ENCODE data around the gene ENTPD2.
A peak's percentile ranks its signal among the peaks of the same experiment; 100 is the strongest.

Gene ENTPD2

DNA sequence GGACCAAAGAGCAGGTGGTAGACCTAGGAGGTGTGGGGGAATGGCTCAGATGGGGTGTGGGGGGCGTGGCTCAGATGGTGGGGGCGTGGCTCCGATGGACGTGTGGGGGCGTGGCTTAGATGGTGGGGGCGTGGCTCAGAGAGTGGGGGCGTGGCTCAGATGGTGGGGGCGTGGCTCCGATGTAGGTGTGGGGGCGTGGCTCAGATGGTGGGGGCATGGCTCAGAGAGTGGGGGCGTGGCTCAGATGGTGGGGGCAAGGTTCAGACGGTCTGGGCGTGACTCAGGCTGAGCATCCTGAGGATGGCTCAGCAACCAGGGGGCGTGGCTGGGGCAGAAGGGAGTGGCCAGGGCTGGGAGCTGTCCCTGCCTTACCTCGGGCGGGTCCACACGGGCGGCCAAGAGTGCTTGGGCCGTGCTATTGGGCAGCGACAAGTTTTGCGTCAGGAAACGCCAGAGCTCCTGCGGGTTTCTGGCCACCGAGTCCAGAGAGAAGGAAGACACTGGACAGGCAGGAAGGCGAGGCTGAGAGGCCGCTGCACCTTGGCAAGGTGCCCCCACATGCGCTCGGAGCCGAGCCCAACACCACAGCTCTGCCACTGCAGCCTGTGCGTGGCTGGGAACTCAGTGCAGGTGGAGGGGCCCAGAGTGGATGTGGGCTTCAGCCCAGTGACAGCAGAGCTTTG, 31.7 kb downstream of the ENTPD2 start:
- TF ChIP-seq FOXA1 (IDR thresholded peaks at IDR 0.05): no peak
- TF ChIP-seq HDGF (IDR thresholded peaks at IDR 0.05; ENCODE audit: borderline replicate concordance): 0 out of 2 replicates have a peak, but pooled peaks have one; percentile 28
- CTCF ChIA-PET: interaction anchor here (1.2 to 1.9 kb wide), 2 partner anchors 14 to 74 kb away, joined by 5 read pairs; no protein-coding TSS in a partner anchor
- POLR2A ChIA-PET: interaction anchor here (1.2 kb wide), 1 partner anchor 29 kb away, joined by 3 read pairs; no protein-coding TSS in a partner anchor
- DNase-seq (ENCODE audit: extremely low spot score): peak; percentile 94

DNA sequence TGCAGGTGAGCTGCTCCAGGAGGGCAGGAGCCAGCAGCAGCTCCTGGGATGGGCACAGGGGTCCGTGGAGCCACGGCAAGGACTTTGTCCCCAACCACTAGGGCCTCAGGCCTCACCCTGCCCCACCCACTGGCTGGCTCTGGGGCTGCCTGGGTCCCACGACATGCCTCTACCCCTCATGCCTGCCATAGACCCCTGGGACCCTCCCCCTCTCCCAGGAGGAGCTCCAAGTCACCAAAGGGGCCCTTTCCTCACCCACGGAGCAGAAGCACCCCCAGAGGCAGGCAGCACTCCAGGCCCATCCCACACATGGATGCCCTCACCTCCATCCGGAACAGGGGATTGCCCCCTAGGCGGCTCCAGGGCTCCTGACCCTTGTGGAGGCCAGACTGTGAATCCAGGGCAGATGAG, 32.3 kb downstream of the ENTPD2 start:
- DNase-seq (ENCODE audit: extremely low spot score): no peak
- POLR2A ChIA-PET: interaction anchor here (1.2 kb wide), 1 partner anchor 65 kb away, joined by 3 read pairs; the partner anchor contains the start of gene MAN1B1
- CTCF ChIA-PET: interaction anchor here (1.8 kb wide), 1 partner anchor 8 kb away, joined by 6 read pairs; no protein-coding TSS in a partner anchor
- TF ChIP-seq HDGF (IDR thresholded peaks at IDR 0.05; ENCODE audit: borderline replicate concordance): no peak
- TF ChIP-seq SP1 (IDR thresholded peaks at IDR 0.05): no peak
- TF ChIP-seq BHLHE40 (IDR thresholded peaks at IDR 0.05; ENCODE audit: borderline replicate concordance): no peak
- no peak for TF ChIP-seq ZNF384 (IDR thresholded peaks at IDR 0.05)

DNA sequence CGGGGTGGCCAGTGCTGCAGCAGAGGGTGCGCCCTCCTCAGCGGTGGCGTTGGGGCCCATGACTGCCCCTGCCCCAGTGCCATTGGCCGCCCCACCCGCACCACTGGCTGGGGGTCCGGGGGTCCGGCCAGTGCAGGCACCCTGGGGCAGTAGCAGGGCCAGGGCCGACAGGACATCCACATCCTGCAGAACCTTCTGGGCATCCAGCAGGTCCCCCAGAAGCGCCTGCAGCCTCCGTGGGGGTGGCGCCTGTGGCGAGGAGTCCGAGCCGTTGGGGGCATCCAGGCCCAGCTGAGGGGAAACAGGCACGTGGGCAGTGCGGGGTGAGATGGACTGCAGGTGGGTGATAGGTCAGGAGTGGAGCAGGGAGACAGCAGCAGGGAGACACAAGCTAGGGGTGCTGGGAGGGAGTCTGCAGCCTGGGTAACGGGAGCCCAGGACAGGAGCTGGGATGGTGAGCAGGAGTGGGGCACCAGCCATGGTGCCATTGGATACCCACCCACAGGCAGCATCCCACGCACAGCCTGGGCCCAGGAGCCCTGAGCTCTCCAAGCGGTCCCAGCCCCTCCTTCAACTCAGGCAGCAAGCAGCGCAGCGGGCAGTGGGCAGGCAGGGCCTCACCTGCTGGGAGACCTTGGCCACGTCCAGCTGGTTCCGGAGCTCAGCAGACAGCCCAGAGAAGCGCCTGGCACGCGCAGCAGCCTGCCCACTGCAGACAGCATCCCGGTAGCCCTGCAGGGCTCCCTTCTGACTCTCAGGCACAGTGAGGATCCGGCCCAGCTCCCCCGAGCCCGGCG, 32.9 kb downstream of the ENTPD2 start:
- no peak for DNase-seq (ENCODE audit: extremely low spot score)
- ChIA-PET CTCF (interaction anchor here (0.8 to 1.8 kb wide), 2 partner anchors 8 to 14 kb away, joined by 3 to 6 read pairs; no protein-coding TSS in a partner anchor), POLR2A (interaction anchor here (1.2 kb wide), 1 partner anchor 66 kb away, joined by 3 read pairs; the partner anchor contains the start of gene MAN1B1)
- no peak for TF ChIP-seq ELF4 (IDR thresholded peaks at IDR 0.05)

DNA sequence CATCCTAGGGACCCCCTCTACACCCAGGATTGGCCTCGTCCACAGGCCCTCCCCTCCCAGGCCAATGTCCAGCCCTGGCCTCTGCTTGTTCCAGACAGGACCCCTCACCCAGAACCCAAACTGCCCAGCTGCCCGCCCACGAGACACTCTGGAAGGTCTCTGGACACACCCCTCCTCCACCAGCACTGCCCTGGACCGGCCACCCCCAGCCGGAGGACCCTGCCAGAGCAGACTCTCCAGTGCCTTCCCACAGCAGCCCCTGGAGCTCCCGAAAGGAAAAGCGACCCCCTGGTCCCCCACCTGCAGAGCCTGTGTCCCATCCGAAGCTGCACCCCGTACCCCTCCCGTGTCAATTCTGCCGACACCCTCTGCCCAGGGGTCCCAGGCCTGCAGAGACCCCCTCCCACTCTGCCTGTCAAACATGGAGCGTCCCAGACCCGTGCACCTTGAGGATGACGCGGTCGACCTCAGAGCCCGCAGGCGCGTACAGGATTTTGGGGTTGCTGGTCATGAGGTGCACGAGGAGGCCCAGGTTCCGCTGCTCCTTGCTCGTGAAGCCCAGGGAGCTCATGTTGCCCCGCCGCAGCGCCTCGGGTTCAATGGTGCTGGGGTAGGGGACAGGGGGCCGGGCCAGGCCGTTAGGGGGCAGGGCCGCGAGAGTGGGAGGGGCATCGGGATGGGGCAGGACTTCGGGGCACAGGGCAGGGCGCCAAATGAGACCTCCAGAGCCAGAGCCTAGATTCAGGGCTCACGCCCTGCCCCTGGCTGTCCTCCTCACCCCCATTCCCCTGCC, 33.8 kb downstream of the ENTPD2 start:
- ChIA-PET CTCF (interaction anchor here (0.8 to 1.8 kb wide), 2 partner anchors 9 to 15 kb away, joined by 3 to 6 read pairs; no protein-coding TSS in a partner anchor), POLR2A (interaction anchor here (1.2 kb wide), 1 partner anchor 66 kb away, joined by 3 read pairs; the partner anchor contains the start of gene MAN1B1)
- no peak for DNase-seq (ENCODE audit: extremely low spot score)
- TF ChIP-seq SUZ12 (IDR thresholded peaks at IDR 0.05) (no peak), NFRKB (IDR thresholded peaks at IDR 0.05) (no peak), L3MBTL2 (conservative IDR thresholded peaks at IDR 0.05) (no peak), BHLHE40 (IDR thresholded peaks at IDR 0.05; ENCODE audit: borderline replicate concordance) (no peak), TARDBP (IDR thresholded peaks at IDR 0.05) (no peak), CTBP1 (IDR thresholded peaks at IDR 0.05; ENCODE audit: borderline replicate concordance) (no peak), FOXA1 (IDR thresholded peaks at IDR 0.05) (no peak), FOXK2 (IDR thresholded peaks at IDR 0.05) (no peak)
- TF ChIP-seq, protein P1, sequence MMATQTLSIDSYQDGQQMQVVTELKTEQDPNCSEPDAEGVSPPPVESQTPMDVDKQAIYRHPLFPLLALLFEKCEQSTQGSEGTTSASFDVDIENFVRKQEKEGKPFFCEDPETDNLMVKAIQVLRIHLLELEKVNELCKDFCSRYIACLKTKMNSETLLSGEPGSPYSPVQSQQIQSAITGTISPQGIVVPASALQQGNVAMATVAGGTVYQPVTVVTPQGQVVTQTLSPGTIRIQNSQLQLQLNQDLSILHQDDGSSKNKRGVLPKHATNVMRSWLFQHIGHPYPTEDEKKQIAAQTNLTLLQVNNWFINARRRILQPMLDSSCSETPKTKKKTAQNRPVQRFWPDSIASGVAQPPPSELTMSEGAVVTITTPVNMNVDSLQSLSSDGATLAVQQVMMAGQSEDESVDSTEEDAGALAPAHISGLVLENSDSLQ (IDR thresholded peaks at IDR 0.05): no peak

DNA sequence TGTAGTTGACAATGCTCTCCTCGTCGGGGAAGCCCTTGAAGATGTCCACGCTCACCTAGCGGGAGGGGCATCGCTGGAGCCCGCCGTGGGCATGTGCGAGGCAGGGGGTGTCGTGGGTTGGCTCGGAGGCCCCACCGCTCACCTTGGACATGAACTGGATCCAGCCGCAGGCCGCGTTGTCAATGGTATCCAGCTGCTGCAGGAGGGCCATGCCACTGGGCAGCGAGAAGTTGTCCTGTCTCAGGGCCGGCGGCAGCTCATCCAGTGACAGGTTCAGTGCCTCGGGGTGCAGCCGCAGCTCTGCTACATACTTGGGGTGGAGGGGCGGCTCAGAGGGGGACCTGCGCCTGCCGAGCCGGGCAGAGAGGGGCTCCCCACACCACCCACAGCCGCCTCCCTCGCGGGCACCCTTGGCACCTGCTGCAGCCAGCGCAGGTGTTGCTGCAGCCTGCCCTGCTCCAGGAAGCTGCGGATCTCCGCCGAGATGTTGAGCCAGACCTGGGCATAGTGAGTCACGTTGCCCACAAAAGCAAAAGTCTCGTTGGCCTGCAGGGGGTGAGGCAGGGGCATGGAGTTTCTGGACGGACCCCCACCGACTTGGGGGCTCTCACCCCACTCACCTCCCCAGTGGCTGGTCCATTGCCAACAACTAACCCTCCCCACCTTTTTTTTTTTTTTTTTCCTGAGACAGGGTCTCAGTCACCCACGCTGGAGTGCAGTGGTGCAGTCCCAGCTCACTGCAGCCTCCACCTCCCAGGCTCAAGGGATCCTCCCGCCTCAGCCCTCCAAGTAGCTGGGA, 34.9 kb downstream of the ENTPD2 start:
- CTCF ChIA-PET: interaction anchor here (1.8 kb wide), 1 partner anchor 10 kb away, joined by 7 read pairs; no protein-coding TSS in a partner anchor
- POLR2A ChIA-PET: no interaction called here
- no peak for DNase-seq (ENCODE audit: extremely low spot score)
- TF ChIP-seq FOXA1 (IDR thresholded peaks at IDR 0.05) (no peak), ZNF384 (IDR thresholded peaks at IDR 0.05) (no peak), L3MBTL2 (conservative IDR thresholded peaks at IDR 0.05) (no peak), TARDBP (IDR thresholded peaks at IDR 0.05) (no peak), ELF4 (IDR thresholded peaks at IDR 0.05) (no peak), FOXM1 (IDR thresholded peaks at IDR 0.05; ENCODE audit: borderline replicate concordance) (no peak), FOXK2 (IDR thresholded peaks at IDR 0.05) (no peak), CTBP1 (IDR thresholded peaks at IDR 0.05; ENCODE audit: borderline replicate concordance) (no peak), LEF1 (IDR thresholded peaks at IDR 0.05; ENCODE audit: borderline replicate concordance) (no peak), SUZ12 (IDR thresholded peaks at IDR 0.05) (no peak), HDGF (IDR thresholded peaks at IDR 0.05; ENCODE audit: borderline replicate concordance) (no peak), SP1 (IDR thresholded peaks at IDR 0.05) (no peak)

DNA sequence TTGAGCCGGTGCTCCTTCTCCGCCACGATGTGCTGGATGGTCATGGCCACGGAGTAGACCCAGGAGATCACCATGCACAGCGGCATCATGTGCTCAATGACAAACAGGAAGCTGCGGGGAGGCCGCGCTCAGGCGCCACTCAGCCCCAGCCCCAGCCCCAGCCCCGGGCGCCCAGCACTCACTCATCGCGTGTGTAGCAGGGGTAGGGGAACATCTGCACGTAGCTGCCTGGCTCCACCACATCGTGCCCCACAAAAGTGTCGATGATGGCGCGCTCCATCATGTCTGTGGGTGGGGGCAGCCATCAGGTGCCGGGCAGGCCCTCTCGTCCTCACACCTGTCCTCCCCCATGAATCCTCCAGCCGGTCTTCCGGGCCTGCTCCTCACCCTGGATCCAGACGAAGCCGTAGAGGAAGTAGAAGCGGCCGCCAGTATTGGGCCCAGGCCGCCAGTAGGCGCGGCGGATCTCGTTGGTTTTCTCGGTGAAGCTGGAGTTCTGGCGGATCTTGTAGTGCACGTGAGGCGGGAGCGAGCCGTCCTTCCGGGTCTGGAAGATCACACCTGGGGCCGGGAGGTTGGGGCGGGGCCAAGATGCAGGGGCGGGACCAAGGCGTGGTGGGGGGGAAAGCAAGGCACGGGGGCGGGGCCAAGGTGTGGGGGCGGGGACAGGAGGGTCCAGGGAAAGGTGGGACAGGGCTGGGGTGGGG, 35.9 kb downstream of the ENTPD2 start:
- CTCF ChIA-PET: interaction anchor here (1.8 kb wide), 1 partner anchor 11 kb away, joined by 7 read pairs; no protein-coding TSS in a partner anchor
- TF ChIP-seq, protein P1 (IDR thresholded peaks at IDR 0.05): no peak
- TF ChIP-seq NFRKB (IDR thresholded peaks at IDR 0.05): no peak
- no peak for TF ChIP-seq HDGF (IDR thresholded peaks at IDR 0.05; ENCODE audit: borderline replicate concordance)
- no peak for TF ChIP-seq BHLHE40 (IDR thresholded peaks at IDR 0.05; ENCODE audit: borderline replicate concordance)
- no peak for TF ChIP-seq SUZ12 (IDR thresholded peaks at IDR 0.05)
- no peak for TF ChIP-seq FOXM1 (IDR thresholded peaks at IDR 0.05; ENCODE audit: borderline replicate concordance)
- TF ChIP-seq TARDBP (IDR thresholded peaks at IDR 0.05): no peak
- no peak for TF ChIP-seq FOXA1 (IDR thresholded peaks at IDR 0.05)
- TF ChIP-seq SP1 (IDR thresholded peaks at IDR 0.05): no peak
- no peak for TF ChIP-seq ARNT (IDR thresholded peaks at IDR 0.05)
- TF ChIP-seq CTBP1 (IDR thresholded peaks at IDR 0.05; ENCODE audit: borderline replicate concordance): no peak
- no peak for TF ChIP-seq FOXK2 (IDR thresholded peaks at IDR 0.05)
- TF ChIP-seq ZNF384 (IDR thresholded peaks at IDR 0.05): no peak
- POLR2A ChIA-PET: no interaction called here

More for the DNA sequence above, 35.9 kb downstream of the ENTPD2 start:
- DNase-seq (ENCODE audit: extremely low spot score): no peak

Measured in HEK293T (cell line).